ENCODE measurements around the gene NAALADL2.
"Not testable (repeated sequence)": the region's sequence is repeated elsewhere in the genome, so short reads cannot be mapped to it uniquely, and the experiment has no call there.

NAALADL2 gene

DNA sequence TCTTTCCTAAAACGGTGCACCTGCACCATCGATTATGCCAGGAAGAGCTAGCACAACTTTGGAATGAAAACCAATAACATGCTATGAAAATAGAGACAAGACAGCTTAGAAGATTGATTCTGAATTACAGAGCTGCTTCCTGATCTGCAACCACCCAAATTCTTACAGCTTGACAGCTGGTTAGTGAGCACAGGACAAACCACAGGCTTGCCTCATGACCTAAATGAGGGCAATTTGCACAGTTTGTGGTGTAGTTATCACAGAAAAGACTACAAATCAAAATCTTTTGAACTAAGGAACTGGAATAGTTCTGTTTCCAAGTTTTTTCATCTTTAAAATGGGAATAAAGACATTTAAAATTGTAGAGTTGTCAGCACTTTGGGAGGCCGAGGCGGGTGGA, 533.5 kb downstream of the NAALADL2 start:
- no peak for DNase-seq

DNA sequence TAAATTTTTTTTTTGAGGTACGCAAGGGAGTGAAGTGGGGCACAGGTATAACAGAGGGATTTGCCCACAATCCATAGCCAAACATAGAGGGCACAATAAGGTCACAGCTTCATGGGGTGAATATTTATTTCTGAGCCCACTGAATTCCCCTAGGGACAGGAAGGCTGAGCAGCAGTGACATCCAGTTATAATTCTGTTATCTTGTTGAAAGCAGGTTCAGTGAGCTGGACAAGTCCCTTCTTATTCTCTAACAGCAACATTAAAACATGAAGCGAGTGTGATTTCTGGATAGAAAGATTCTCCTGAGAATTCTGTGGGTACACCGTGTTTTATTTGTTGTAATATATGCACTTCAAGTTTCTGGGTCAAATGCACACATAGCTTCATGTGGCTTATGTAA, 538.2 kb downstream of the NAALADL2 start:
- peak; percentile 49 for DNase-seq

DNA sequence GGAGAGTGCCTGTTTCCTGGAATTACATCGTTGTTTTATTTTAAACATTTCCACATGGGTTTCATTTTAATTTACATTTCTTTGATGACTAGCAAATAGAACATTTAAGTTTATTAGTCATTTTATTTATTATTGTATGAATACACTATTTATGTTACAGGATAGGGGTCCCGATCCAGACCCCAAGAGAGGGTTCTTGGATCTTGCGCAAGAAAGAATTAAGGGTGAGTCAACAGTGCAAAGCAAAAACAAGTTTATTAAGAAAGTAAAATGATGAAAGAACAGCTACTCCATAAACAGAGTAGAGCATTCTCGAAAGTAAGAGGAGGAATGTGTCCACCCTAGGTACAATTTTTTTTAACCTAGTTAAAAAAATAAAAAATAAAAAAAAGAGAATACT, 539.5 kb downstream of the NAALADL2 start:
- DNase-seq, result no peak

DNA sequence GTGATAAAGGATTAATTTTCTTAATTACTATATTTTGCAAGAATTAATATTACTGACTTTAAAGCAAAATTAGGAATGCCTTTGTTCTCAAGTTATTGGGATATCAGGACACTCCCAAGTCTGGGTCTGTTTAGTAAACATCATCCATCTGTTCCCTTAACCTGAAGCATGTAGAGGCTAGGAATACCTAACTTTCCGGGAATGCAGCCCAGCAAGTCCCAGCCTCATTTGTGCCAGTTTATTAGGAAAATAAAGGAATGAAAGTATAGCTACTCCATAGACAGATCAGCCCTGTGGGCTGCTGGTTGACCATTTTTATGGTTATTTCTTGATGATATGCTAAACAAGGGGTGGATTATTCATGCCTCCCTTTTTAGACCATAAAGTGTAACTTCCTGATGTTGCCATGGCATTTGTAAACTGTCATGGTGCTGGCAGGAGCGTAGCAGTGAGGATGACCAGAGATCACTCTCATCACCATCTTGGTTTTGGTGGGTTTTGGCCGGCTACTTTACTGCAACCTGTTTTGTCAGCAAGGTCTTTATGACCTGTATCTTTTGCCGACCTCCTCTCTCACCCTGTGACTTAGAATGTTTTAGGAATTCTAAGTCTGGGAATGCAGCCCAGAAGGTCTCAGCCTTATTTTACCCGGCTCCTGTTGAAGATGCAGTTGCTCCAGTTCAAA, 540.2 kb downstream of the NAALADL2 start:
- DNase-seq, result no peak

DNA sequence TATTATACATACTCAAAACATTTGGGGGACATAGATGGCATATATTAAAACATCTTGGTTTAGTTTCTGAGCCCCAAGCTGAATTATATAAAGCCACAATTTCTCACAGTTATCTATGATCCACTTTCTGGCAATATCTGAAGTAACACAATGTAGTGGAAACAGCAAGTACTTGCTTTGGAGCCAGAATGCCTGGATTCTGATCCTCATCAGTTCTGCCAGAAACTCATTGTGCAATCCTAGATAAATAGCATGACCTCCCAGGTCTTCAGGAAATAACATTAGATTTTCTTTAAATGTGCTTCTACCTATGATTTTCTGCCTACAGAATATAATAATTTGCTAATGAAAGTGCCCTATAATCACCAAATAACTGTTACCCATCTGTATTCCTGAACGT, 544.9 kb downstream of the NAALADL2 start:
- DNase-seq, result no peak

DNA sequence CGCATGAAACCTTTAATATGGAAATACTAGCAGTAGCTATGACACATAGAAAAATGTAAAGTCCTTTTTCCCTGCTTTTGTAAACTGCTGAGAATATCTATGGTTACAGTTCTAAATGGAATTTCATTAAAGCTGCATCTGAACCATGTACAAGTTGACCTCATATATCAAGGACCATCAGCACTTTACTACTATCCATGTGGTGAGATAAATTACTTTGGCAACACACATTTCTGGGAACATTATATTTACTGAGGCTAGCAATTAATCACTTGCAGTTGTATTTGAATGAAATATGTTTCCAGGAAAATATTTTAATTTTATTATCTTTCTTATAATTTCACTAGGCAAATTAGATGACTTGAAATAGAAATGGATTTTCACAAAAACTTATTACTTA, 545.5 kb downstream of the NAALADL2 start:
- DNase-seq, result no peak

DNA sequence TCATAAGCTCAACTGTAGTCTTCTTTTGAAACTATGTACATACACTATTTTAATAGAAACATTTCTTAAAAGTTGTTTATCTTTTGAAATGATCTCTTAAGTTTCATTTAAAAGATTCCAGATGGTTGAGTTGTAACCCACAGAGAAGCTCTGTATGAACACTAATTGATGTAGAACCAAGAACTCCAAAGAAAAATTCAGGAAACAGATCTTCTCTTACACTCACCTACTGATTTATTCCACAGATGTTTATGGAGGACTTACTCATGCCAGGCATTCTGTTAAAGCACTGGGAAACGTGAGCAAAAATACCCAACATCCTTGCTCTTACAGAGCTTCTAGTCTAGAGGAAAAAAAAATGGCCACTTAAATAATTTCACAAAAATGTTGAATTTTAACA, 551.1 kb downstream of the NAALADL2 start:
- no peak for DNase-seq

DNA sequence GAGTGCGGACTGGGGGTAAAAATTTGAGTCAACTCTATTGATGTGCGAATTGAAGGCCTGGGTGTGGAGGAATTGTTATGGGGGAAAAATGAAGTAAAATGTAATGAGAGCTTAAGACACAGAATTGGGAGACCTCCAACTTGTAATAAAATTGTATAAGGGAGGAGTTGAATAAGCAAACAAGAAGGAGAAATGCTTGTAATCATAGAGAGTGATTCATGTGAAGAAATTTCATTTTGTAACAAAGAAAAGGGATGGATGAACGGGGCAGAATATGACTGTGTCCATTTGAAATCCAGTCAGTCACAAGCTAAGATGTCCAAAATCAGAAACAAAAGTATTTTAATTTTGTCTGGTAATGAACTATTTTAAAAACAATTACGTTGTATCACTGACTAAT, 552.3 kb downstream of the NAALADL2 start:
- DNase-seq, result no peak

DNA sequence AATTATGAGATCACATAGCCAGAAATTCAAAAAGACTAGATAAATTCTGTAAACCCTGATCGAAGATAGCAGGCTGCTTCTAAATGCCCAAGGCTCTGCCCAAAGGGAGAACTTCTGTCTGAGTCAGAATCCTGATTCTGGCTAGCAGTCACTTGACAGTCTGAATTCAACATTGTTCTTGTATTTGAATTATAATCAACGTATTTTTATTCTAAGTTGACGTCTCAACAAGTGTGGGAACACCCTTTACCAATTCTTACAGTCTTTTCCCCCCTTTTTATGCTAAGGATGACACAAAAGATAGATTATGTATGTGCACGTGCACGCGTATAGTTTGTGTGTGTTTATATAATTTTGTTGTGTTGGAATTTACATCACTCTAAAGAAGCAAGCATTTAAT, 552.8 kb downstream of the NAALADL2 start:
- no peak for DNase-seq

DNA sequence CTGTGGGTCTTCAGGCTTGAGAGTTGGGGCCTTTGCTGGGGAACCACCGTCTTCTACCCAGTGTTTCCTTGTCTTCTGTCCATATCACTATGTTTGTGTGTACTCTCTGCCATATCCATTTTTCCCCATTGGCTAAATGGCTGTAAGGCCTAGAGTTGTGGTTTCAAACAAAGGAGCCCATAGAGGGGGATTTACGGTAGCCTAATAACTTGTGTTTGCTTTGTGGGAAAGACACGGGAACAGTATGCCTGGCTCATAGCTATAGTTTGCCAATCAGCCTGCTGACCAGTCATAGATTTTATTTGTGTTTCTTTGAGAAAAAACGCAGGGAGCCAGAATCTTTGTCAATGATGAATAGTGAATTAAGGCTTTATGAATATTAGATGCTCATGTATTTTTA, 554.8 kb downstream of the NAALADL2 start:
- DNase-seq, result no peak

DNA sequence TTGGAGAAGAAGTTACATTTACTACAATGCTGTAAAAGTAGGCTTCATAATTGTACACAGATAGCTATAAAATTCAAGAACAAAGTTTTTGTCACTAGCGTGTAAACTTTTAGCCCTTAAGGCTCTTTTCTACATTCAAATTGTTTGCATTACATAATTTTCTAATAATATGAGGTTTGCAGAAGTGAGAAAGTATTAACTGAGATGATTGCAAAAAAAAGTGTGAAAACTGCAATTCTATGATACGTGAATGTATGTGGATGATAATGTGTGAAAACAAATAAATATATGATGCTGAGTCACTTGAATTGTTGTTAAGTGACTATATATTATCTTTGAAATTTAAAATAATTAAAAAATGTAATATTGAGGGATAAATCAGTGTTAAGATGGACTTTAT, 557.5 kb downstream of the NAALADL2 start:
- DNase-seq, result no peak

DNA sequence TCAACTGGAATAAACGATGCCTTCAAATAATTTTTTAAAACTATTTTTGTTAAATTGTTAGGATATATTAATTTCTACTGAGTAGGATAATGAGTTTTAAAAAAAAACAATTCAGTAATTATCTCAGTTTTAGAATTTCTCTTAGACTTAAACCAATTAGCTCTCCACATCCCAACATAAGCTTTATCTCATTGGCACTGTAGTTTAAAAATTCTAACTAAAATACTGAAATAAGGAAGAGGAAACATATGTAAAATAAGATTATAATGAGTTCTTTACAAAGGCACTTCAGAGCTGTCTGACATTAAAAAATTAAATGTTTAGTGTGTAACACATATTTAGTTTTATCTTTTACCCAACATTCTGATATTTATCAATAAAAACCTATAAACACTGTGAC, 558.3 kb downstream of the NAALADL2 start:
- DNase-seq, result no peak

DNA sequence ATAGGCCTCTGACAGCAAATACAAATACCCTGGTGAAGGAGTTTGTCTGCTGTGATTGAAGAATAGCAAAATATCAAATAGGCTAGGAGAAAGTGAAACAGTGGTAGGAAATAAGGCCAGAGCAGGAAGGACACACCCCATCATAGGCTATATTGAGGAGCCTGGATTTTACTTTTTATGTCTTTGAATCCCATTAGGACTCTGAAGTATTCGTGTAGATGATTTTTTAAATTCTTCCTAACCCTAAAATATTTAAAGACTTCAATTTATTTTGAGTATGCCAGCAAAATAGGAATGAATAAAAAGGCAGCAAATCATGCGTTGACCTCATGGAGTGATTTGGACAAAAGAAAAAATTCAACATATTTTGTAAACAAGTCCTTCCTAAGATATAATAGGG, 562.8 kb downstream of the NAALADL2 start:
- no peak for DNase-seq

DNA sequence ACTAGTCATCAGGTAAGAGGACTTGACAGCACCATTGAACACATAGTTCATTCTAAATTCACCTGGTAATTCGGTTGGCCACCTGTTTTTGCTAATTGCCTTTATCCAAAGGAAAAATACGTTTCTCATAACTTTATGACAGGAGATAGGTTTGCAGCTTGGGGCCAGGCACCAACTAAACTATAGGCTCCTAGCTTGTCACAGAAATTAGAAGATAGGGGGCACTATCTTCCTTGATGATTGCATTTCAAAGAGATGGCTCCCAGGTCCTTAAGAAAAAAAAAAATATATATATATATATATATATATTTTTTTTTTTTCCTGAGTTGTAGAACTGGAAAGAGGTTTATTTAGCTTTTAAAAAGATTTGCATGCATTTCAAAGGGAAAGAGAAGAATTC, 563.6 kb downstream of the NAALADL2 start:
- DNase-seq, result no peak

DNA sequence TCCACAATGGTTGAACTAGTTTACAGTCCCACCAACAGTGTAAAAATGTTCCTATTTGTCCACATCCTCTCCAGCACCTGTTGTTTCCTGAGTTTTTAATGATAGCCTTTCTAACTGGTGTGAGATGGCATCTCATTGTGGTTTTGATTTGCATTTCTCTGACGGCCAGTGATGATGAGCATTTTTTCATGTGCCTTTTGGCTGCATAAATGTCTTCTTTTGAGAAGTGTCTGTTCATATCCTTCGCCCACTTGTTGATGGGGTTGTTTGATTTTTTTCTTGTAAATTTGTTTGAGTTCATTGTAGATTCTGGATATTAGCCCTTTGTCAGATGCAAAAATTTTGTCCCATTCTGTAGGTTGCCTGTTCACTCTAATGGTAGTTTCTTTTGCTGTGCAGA, 564.7 kb downstream of the NAALADL2 start:
- DNase-seq, result not testable (repeated sequence)

DNA sequence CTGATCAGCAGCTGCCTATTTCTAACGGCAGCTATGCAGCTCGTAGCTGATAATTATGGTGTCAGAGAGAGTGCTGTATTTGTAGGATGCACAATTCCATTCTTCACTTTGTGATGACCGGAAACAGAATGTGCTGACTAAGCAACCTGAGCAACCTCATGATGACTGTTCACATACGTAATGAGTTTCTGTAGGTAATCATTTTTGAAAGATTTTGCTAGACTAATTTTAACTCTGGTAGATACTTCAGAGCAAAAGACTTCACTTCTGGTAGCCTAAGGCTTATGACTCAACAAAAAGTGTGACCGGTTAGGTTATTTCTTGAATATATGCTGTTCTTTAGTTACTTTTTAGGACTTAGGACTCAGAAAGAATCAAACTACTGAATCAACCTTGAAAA, 567.7 kb downstream of the NAALADL2 start:
- DNase-seq, result no peak

DNA sequence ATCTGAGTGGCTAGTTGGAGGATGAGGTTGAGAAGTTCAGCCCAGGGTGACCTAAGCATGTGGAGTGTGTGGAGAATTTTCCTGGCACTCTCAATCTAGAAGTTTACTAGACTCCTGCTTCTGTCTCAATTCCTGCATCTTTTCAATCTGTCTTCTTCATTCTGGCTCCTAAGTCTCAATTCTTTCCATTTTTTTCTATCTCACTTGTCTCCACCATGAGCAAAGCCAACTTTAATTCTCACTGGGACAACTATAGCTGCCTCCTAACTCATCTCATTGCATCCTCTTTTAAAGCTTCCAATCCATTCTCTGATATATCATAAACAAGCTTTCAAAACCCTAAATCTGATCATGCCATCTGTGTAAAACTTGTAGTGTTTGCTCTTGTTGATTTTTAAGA, 569.3 kb downstream of the NAALADL2 start:
- DNase-seq, result no peak

DNA sequence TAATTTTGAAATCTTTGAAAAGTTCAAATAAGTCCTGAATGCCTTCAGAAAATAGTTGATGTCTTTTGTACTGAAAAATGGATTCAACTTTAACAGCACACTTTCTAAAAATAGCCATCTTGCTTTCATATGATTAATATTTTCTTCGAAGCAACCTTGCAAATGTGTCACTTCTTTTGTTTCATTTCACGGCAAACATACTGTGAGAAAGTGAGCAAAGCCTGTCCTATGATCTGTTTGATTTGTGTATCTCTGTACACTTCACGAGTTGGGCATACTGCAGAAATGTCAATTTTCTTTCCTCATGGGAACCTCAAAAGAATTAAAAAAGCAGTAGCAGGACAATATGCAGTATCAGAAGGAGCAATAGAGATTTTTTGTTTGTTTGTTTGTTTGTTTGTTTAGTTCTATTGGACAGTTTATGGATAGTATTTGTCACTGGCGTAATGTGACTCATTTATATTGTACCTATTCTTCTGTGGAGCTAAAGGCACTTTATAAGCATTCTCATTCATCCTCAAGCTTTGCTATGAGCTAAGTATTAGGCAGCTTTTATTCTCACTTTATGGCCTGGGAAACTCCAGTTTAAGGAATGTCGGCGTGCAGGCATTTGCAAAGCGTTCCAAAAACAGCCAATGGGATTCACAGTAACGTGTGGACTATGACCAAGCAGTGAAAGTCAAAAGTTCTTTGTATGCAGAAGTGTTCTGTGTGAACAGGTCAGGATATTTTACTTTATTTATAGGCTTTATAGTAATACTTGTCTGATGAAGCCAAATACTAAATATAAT, 572.0 kb downstream of the NAALADL2 start:
- DNase-seq, result no peak

DNA sequence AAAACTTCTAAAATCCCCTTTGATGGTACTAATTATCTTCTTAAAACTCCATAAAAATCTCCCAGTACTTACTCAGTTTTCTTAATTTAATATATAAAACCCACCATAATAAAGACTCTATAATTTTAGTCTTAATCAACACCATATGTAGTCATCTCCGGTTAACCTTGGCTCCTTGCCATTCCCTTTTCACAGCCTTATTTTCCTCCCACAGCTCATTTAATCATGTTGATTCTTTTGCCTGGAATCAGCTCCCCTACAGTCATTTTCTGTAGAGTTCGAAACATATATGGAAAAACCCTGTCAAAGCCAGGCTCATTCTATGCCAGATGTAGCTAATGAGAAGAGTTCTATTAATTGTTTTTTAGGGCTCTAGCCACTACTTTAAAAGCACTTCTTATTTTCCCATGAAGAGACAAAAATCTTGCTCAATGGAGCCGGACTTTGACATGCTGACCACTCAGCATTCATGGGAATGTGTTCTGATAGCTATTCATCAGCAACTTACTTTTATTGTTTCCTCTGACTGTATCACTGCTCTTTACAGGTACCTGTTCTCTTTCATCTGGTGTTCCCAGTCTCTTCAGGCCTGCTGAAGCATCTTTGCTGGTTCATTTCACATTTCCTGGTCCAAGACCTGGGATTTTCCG, 573.4 kb downstream of the NAALADL2 start:
- peak; percentile 66 for DNase-seq

DNA sequence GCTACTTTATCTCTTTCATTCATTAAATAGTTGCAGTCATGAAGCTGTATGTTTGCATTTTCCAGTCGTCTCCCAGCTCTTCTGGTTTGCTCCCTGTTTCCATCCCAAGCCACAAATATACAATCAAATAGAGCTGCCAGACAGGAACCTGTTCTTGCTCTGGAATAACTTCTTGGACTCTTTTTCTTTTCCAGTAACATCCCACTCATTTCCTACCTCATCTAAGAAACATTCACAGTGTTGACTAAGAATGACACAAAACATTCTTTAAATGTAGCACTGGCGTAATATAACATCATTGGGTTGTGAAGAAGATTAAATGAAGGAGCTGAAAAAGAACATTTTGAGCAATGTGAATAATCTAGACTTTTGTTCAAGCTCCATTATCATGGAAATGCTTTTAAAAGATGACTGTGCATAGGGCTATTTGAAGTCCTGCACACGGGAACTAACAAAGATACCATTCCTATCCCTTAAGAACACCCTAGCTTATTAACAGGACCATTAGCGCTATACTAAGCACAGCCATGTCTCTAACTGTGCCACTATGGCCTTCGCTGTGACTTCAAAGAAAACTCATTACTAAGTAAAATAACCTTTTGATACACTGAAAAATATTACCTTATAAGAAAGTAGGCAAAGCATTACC, 574.0 kb downstream of the NAALADL2 start:
- no peak for DNase-seq

DNA sequence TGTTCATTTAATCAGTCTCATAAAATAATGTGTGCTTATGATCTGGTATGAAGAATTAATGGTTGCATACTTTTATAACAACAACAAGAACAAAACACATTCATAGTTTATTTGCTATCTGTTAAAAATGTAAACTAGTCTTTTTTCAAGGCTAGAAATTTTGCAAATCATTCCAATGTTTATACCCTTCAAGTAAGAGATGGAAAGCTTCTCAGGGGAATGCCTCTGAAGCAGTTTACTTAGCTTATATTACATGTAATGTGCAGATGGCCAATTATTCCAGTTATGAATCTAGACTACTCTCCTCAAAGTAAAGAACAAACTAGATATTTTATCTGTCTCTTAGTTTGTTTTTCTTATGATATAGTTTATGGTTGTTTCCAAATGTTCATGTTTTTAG, 575.4 kb downstream of the NAALADL2 start:
- peak; percentile 52 for DNase-seq

DNA sequence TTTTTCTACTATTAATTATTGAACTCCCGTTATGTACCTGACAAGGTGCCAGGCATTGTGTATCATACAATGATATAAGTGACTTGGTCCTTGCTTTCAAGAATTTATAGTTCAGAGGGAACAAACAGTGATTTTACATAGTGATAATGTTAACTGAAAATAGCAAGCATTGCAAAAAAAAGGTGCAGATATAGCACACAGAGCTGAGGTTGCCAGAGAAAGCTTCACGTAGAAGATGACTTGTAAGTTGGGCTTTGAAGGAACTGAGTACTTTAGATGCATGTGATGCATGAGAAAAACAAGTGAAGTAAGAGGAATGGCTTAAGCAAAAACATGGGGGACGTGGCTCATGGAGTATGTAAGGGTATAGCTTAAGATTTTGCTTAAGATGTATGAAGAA, 584.5 kb downstream of the NAALADL2 start:
- no peak for DNase-seq

DNA sequence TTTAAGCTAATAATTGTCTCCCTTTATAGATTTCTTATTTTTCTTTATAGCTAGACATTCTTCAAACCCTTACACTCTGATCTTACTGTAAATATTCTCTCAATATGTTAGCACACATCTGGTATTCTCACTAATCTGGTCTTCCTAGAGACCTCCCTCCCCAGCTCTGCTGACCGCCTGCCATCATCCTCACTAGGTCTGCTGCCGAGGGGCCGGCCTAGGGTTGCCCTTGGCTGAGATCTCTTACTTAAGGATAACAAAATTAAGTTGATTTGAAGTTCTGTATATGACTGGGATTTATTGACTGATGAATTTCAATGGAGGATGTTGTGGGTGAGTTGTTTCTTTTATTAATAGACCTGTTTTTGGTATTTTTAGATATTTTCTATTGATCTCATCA, 586.6 kb downstream of the NAALADL2 start:
- DNase-seq, result no peak

DNA sequence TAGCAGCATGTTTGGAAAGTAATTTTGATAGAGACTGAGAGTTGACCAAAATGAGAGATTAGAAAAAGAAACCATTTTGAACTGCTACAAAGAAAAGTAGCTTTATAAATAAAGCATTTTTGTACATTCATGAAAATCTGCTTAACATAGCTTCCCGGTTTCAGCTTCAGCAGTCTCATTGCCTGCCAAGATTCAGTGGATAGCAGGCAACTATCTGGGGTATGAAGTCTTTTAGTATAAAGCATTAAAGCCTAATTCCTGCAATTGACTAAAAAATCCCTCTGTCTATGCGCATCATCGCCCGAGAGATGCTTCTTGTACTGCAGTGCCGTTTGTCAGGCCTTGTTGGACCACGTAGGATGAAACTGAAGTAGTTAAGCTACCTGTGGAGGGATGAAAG, 588.4 kb downstream of the NAALADL2 start:
- no peak for DNase-seq

Measured in eye (tissue), 1 donor.